Urinary bladder (tissue), 4 donors: ENCODE data around the gene NWD2. TPM values are rescaled to one million over a fixed set of nuclear protein-coding genes. Genes with fewer than 3 reads are reported as not detected.
"Not testable (repeated sequence)": the region's sequence is repeated elsewhere in the genome, so short reads cannot be mapped to it uniquely, and the experiment has no call there.

Experiments used
- DNase-seq: peaks from one replicate; pipeline ENCODE4 v3.0.0-alpha.2; 2015; ENCODE audit errors: extremely low spot score
- H3K27ac ChIP-seq: one replicate; pipeline ENCODE4 v1.5.1; 2013; ENCODE audit warnings: low read depth, mild to moderate bottlenecking, moderate library complexity
- H3K36me3 ChIP-seq: one replicate; pipeline ENCODE4 v1.6.1; 2013; ENCODE audit warnings: mild to moderate bottlenecking, moderate library complexity; ENCODE audit not compliant: insufficient read depth
- H3K4me1 ChIP-seq: one replicate; pipeline ENCODE4 v1.6.1; 2013; ENCODE audit warnings: mild to moderate bottlenecking, moderate library complexity; ENCODE audit not compliant: insufficient read depth
- H3K4me3 ChIP-seq: one replicate; pipeline ENCODE4 v1.5.1; 2013; ENCODE audit warnings: low read depth, low read length
- WGBS: extraction: QIAGEN DNeasy Blood & Tissue Kit; methylation state at CpG from one replicate; pipeline ENCODE4 v1.1.7; 2013; 5-methylcytosine and 5-hydroxymethylcytosine counted together
- polyA plus RNA-seq: library from polyadenylated mRNA; stranded (reverse); fragments of 200-250 nt; gene quantifications from one replicate; pipeline ENCODE4 v1.2.3, GENCODE V29; 2013
- total RNA-seq: library from RNA; depleted of rRNA; stranded (reverse); fragments of >200 nt; gene quantifications from one replicate; pipeline ENCODE4 v1.2.3, GENCODE V29; 2014
- donor health status: healthy with polysubstance abuse.
- donor health status: healthy.

NWD2 gene
- total and polyA plus RNA-seq, 2 donors: 0.05 to 2.0 TPM

DNA sequence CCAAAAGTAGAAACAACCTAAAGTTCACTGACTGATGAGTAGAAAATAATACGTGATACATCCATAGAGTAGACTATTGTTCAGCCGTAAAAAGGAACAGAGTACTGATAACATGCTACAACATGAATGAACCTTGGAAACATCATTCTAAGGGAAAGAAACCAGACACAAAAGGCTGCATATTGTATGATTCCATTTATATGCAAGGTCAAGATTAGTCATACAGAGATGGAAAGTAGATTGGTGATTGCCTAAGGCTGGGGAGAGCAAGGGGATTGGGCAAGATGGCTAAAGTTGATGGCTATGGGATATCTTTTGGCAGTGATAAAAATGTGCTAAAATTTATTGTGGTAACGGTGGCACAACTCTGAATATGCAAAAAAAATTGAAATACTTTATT lies 232.6 kb downstream of the NWD2 start:
- Histone ChIP-seq H3K4me3 (no peak overlapping the region), H3K4me1 (no peaks in the 10 kb centered on the region), H3K36me3 (no peaks in the 10 kb centered on the region), H3K27ac (no peak overlapping the region)
- no peak for DNase-seq
- 86% methylated on average over 3 of the region's 3 CpGs for WGBS

GRCh38 chr4:37478151-37478550 lies 233.6 kb downstream of the NWD2 start:
- no peak for DNase-seq
- WGBS: 91% methylated on average over 6 of the region's 6 CpGs
- Histone ChIP-seq H3K4me3 (no peak overlapping the region), H3K36me3 (no peaks in the 10 kb centered on the region), H3K27ac (no peak overlapping the region), H3K4me1 (no peaks in the 10 kb centered on the region)

DNA sequence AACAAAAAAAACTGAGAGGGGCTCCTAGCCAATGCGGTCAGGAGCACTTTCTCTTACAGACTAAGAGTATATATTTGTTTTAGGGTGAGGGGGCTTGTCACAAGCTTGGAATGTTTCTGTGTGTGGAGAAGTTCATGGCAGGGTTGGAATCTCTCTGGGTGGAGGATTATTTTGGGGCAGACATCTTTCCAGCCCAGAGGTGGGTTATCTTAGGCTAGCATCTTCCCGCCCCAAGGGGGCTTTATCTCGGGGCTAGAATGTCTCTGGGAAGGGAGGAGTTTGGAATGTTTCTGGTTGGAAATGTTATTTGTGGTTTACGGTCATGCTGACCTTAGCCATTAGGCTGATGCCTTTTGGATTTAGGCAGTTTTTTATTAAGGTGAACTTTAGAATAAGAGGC lies 236.0 kb downstream of the NWD2 start:
- H3K36me3 ChIP-seq: no peaks in the 10 kb centered on the region
- no peaks in the 10 kb centered on the region for H3K4me1 ChIP-seq
- H3K27ac ChIP-seq: no peak overlapping the region
- 61% methylated on average over 4 of the region's 4 CpGs for WGBS
- no peak for DNase-seq
- no peak overlapping the region for H3K4me3 ChIP-seq

GRCh38 chr4:37481547-37482122 lies 237.1 kb downstream of the NWD2 start:
- Histone ChIP-seq H3K4me1 (no peaks in the 10 kb centered on the region), H3K4me3 (no peak overlapping the region), H3K27ac (no peak overlapping the region), H3K36me3 (no peaks in the 10 kb centered on the region)
- DNase-seq: no peak
- 71% methylated on average over 5 of the region's 5 CpGs for WGBS

GRCh38 chr4:37482236-37482913 lies 237.8 kb downstream of the NWD2 start:
- Histone ChIP-seq H3K36me3 (no peaks in the 10 kb centered on the region), H3K4me3 (no peak overlapping the region), H3K4me1 (no peaks in the 10 kb centered on the region), H3K27ac (no peak overlapping the region)
- WGBS: 83% methylated on average over 1 of the region's 1 CpG
- no peak for DNase-seq

DNA sequence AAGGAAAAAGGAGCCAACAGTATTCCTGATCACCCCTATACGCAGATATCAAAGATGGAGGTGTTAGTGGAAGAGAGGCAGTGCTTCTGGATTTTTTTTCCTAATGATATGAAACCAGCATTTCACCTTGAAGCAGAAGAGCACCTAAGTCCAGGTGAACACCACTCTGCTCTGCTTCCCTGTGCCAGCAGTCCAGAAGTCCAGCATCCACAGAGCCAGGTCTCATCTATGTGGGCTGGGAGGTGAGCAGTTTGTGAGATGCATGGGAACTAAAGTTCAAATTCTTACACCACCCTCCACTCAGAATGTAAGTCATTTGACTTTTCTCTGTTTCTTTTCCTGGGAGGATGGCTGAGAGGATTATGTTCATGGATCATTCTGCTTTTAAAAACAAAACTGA lies 239.1 kb downstream of the NWD2 start:
- Histone ChIP-seq H3K4me3 (no peak overlapping the region), H3K36me3 (no peaks in the 10 kb centered on the region), H3K4me1 (no peaks in the 10 kb centered on the region), H3K27ac (no peak overlapping the region)
- DNase-seq: no peak
- WGBS: 92% methylated on average over 1 of the region's 1 CpG

- 65% methylated on average over 3 of the region's 3 CpGs for WGBS
- Histone ChIP-seq H3K4me3 (no peak overlapping the region), H3K36me3 (no peaks in the 10 kb centered on the region), H3K4me1 (no peaks in the 10 kb centered on the region), H3K27ac (no peak overlapping the region)
- DNase-seq: no peak
Measured at GRCh38 chr4:37486166-37486565, 241.6 kb downstream of the NWD2 start.

DNA sequence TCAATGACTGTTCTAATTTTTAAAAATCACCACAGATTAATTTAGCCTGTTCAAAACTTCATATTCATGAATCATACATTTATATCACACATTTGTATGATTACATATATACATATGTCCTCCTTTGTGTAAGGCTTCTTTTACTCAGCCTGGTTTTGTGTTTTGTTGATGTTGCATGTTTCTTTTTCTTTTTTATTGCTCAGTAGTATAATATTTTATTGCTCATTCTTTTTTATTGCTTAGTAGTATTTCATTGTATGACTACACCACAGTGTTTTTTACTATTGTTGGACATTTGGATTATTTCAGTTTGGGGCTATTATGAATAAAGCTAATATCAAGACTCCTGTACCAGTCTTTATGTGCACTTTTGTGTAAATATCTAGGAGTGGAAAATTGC lies 243.1 kb downstream of the NWD2 start:
- no peak overlapping the region for H3K4me3 ChIP-seq
- no peaks in the 10 kb centered on the region for H3K36me3 ChIP-seq
- no peak overlapping the region for H3K27ac ChIP-seq
- no peaks in the 10 kb centered on the region for H3K4me1 ChIP-seq
- DNase-seq: no peak

- no peak for DNase-seq
- Histone ChIP-seq H3K36me3 (no peaks in the 10 kb centered on the region), H3K27ac (no peak overlapping the region), H3K4me3 (no peak overlapping the region), H3K4me1 (no peaks in the 10 kb centered on the region)
- WGBS: 70% methylated on average over 1 of the region's 1 CpG
Measured at GRCh38 chr4:37489697-37490096, 245.2 kb downstream of the NWD2 start.

- no peaks in the 10 kb centered on the region for H3K36me3 ChIP-seq
- H3K4me1 ChIP-seq: no peaks in the 10 kb centered on the region
- H3K4me3 ChIP-seq: no peak overlapping the region
- no peak for DNase-seq
- 84% methylated on average over 9 of the region's 9 CpGs for WGBS
- no peak overlapping the region for H3K27ac ChIP-seq
Measured at GRCh38 chr4:37490391-37491347, 246.1 kb downstream of the NWD2 start.

GRCh38 chr4:37495353-37495752 lies 250.8 kb downstream of the NWD2 start:
- H3K36me3 ChIP-seq, DNase-seq, H3K4me3 ChIP-seq, H3K27ac ChIP-seq, H3K4me1 ChIP-seq: not testable (repeated sequence)
- 98% methylated on average over 4 of the region's 4 CpGs for WGBS
